Gastrocnemius medialis (tissue), 4 donors: ENCODE measurements around the gene AQP12A.

Experiments used
- POLR2A ChIP-seq, 2 donors: fragments of 450-650 bp; IDR thresholded peaks; one replicate each; pipeline ENCODE4 v1.6.1; 2017; ENCODE audit warnings: antibody characterized with exemption in 2 of 2, mild to moderate bottlenecking in 2 of 2, moderate library complexity in 2 of 2
- TF ChIP-seq, protein P1 (sequence below), 5 experiments: fragments of 450-650 bp in 3 of 5; fragments of 200-600 bp in 2 of 5; sonication (generic) in 2 of 5; IDR thresholded peaks in 4 of 5; conservative IDR thresholded peaks in 1 of 5; 1 replicate in 4 of 5; 2 replicates in 1 of 5; pipeline ENCODE4 v1.5.1; 2016 to 2019; ENCODE audit warnings: antibody characterized with exemption in 5 of 5, mild to moderate bottlenecking in 3 of 5, moderate library complexity in 3 of 5

DNA sequence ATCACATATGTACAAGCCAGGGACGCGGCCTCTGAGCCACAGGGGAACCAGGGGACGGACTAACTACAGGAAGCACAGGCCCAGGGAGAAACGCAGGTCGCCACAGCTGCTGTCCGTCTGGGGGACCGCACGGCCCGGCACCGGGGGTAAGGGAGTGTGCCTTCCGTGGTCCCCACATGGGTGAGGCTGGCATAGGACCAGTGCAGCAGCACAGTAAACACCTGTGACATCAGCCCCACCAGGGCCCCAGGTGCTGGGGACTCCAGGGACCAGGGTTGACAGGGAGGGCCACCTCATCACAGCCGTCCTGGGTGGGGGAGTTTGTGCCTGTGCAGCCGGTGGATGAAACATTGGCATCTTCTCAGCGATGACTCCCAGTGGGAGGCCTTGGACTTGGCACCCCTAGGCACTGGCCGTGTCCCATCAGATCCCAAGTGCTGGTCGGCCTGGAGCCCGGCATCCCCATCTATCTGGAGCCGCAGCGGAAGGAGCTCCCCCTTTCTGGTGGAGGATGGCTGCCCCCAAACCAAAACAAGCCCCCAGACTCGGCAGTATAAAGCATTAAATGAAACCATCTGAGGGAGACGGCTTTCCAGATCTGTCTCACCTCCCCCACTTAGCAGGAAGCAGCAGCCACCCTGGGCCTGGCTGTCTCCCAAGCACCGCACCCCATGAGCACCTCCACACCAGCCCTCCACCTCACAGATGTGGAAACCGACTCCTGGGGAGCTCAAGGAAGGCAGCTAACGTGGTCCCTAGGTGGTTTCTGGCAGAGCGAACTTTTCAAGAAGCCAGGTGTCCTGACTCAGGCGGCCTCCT, 22.5 kb downstream of the AQP12A start:
- no peak for TF ChIP-seq POLR2A (IDR thresholded peaks at IDR 0.05)
- TF ChIP-seq, protein P1, sequence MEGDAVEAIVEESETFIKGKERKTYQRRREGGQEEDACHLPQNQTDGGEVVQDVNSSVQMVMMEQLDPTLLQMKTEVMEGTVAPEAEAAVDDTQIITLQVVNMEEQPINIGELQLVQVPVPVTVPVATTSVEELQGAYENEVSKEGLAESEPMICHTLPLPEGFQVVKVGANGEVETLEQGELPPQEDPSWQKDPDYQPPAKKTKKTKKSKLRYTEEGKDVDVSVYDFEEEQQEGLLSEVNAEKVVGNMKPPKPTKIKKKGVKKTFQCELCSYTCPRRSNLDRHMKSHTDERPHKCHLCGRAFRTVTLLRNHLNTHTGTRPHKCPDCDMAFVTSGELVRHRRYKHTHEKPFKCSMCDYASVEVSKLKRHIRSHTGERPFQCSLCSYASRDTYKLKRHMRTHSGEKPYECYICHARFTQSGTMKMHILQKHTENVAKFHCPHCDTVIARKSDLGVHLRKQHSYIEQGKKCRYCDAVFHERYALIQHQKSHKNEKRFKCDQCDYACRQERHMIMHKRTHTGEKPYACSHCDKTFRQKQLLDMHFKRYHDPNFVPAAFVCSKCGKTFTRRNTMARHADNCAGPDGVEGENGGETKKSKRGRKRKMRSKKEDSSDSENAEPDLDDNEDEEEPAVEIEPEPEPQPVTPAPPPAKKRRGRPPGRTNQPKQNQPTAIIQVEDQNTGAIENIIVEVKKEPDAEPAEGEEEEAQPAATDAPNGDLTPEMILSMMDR (IDR thresholded peaks at IDR 0.05 in 4 of 5, conservative IDR thresholded peaks at IDR 0.05 in 1 of 5) = no peak
